BJ (cell line): Measurements from ENCODE around the gene SREBF2. TPM values are rescaled to one million over a fixed set of nuclear protein-coding genes. Genes with fewer than 3 reads are reported as not detected.

Source experiments
- CTCF ChIA-PET: fragments of 350-600 bp; formaldehyde crosslinking; extraction: SDS; loops from one replicate; lab custom pipeline; 2021; ENCODE audit warnings: antibody characterized with exemption, inconsistent platforms; lab: Yijun Ruan, JAX
- POLR2A ChIA-PET: fragments of 300-600 bp; sonication (Branson Sonifier 250); formaldehyde crosslinking; extraction: SDS; loops from one replicate; lab custom pipeline; 2021; ENCODE audit warnings: antibody characterized with exemption; lab: Charles Lee
- DNase-seq: peaks from one replicate; pipeline ENCODE4 v3.0.0-alpha.2; 2011; ENCODE audit warnings: low read depth
- H3K27me3 ChIP-seq: 2 replicates; pipeline ENCODE4 v1.6.0; 2011; ENCODE audit warnings: low read length; ENCODE audit not compliant: control insufficient read depth, insufficient read depth
- H3K36me3 ChIP-seq: 2 replicates; pipeline ENCODE4 v1.5.1; 2011; ENCODE audit warnings: low read length; ENCODE audit not compliant: control insufficient read depth, insufficient read depth
- H3K4me3 ChIP-seq: 2 replicates; pipeline ENCODE4 v1.5.1; 2011; ENCODE audit warnings: low read depth, mild to moderate bottlenecking, control low read depth, low read length
- CTCF ChIP-seq: IDR thresholded peaks from 2 replicates; pipeline ENCODE4 v1.5.1; 2011; ENCODE audit warnings: low read depth, mild to moderate bottlenecking, control low read depth, inconsistent platforms, low read length, moderate library complexity; ENCODE audit not compliant: insufficient read depth
- polyA plus RNA-seq: library from polyadenylated mRNA; depleted of rRNA; stranded (reverse); fragments of >200 nt; gene quantifications from 2 replicates; pipeline ENCODE4 v1.2.3, GENCODE V29; 2011

The SREBF2 gene
- polyA plus RNA-seq, 1 experiment, result 26.2 TPM

- no peak for DNase-seq
- CTCF ChIA-PET, result interaction anchor here (0.7 to 0.8 kb wide), 2 partner anchors 24 to 94 kb away, joined by 3 to 4 read pairs; no protein-coding TSS in a partner anchor
- no peak for TF ChIP-seq CTCF
- no peak overlapping the region for H3K4me3 ChIP-seq
- no peaks in the 10 kb centered on the region for H3K36me3 ChIP-seq
- H3K27me3 ChIP-seq, result peaks cover 36% of the 10 kb centered on the region
- POLR2A ChIA-PET, result interaction anchor here (0.6 kb wide), 2 partner anchors 9 to 79 kb away, joined by 4 read pairs; no protein-coding TSS in a partner anchor
Measured at GRCh38 chr22:41916745-41917358, 83.9 kb downstream of the SREBF2 start.

GRCh38 chr22:41917375-41917902 lies 84.5 kb downstream of the SREBF2 start:
- no peak for DNase-seq
- no peaks in the 10 kb centered on the region for H3K36me3 ChIP-seq
- H3K27me3 ChIP-seq, result peaks cover 31% of the 10 kb centered on the region
- POLR2A ChIA-PET, result interaction anchor here (0.6 kb wide), 2 partner anchors 8 to 80 kb away, joined by 4 read pairs; no protein-coding TSS in a partner anchor
- H3K4me3 ChIP-seq, result no peak overlapping the region
- CTCF ChIA-PET, result no interaction called here
- no peak for TF ChIP-seq CTCF

GRCh38 chr22:41917903-41918791 lies 85.2 kb downstream of the SREBF2 start:
- H3K4me3 ChIP-seq, result no peak overlapping the region
- H3K27me3 ChIP-seq, result peaks cover 24% of the 10 kb centered on the region
- H3K36me3 ChIP-seq, result no peaks in the 10 kb centered on the region
- no peak for DNase-seq
- CTCF ChIA-PET, result no interaction called here
- POLR2A ChIA-PET, result no interaction called here
- no peak for TF ChIP-seq CTCF

GRCh38 chr22:41919357-41920224 lies 86.7 kb downstream of the SREBF2 start:
- CTCF ChIA-PET, result interaction anchor here (1.0 to 1.3 kb wide), 2 partner anchors 21 to 222 kb away, joined by 4 to 5 read pairs; no protein-coding TSS in a partner anchor
- H3K27me3 ChIP-seq, result peaks cover 20% of the 10 kb centered on the region
- no peak for TF ChIP-seq CTCF
- H3K4me3 ChIP-seq, result peak overlapping the region; percentile 44
- POLR2A ChIA-PET, result no interaction called here
- H3K36me3 ChIP-seq, result no peaks in the 10 kb centered on the region
- DNase-seq, result no peak
